Measurements from ENCODE around the gene MELTF.

Gene MELTF

DNA sequence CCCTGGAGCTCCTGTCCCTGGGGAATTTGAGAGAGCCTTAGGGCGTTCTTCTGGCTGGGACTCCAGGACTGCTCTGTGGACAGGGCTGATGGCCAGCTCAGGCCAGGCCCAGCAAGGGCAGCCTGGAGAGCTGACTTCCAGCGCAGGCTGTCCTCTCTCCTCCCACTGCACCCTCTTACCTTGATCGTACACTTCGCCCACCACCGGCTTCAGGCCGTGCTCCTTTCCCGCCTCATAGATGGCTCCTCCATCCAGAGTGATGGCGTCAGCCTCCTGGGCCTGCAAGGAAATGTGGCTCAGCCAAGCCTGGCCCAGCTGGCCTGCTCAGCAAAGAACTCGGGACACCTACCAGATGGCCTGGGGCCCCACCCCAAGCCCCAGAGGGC is 3.1 kb downstream of the MELTF start:
- no peak for DNase-seq

DNA sequence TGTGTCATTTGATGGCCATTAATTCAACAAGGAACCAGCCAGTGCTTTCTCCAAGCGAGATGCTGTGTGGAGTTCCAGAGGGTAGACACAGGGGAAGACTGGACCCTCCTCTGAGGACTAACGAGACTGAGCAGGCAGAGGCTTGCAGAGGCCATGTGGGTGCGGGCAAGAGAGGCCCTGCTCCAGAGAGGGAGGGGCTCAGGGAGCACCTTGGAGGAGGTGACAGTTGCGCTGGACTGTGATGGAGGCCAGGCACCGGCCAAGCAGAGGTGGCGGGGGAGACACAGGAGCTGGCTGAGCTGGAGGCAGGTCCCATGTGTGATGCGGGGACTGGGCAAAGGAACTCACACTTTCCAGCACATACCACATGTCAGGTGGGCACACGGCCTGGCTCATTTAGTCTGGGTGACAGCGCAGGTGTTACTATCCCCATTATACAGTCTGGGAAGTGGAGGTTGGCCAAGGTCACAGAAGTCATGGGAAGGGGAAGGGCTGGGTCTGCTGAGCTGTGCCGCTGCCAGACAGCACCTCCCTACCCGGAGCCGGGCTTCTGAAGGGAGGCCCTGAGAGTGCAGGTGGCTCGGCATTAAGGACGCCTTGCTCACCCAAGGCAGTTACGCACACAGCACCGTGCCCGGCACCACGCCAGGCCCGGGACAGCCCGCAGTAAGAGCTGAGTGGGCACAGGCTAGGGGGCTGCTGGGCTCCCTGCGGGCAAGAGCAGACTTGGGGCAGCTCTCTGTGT is 3.7 kb downstream of the MELTF start:
- DNase-seq: no peak

- DNase-seq: no peak
Observed at GRCh38 chr3:197024881-197025735, 4.5 kb downstream of the MELTF start.

DNA sequence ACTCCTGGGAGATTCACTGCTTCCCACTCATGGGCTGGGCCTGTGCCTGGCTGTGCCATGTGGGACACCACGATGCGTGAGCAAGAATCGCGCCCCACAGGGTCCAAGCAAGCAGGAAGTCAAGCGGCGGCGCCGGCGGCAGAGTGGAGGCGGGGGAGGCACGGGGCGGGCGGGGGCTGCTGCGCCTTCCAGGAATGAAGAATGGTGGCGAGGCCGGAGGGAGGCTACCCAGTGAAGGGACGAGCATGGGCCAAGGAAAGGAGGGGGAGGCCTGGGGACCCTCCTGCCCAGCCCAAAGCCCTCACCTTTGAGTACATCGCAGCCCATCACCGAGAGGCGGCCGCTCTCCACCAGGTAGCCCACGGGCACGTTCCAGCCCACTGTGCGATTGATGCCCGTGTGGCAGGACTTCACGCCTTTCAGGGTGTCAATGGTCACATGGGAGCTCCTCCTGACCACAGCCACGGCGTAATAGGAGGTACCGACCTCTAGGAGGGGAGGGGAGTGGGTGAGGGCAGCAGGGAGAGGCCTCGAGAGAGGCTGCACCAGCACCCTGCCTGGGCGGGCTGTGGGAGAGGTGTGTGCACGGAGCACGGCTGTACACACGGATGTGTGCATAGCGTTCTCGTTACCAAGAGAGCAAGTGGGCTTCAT is 5.5 kb downstream of the MELTF start:
- peak in 1 of 2 donors; percentile 28 for DNase-seq

GRCh38 chr3:197023241-197023997 is 6.2 kb downstream of the MELTF start:
- DNase-seq: peak; percentile 20 to 45

DNA sequence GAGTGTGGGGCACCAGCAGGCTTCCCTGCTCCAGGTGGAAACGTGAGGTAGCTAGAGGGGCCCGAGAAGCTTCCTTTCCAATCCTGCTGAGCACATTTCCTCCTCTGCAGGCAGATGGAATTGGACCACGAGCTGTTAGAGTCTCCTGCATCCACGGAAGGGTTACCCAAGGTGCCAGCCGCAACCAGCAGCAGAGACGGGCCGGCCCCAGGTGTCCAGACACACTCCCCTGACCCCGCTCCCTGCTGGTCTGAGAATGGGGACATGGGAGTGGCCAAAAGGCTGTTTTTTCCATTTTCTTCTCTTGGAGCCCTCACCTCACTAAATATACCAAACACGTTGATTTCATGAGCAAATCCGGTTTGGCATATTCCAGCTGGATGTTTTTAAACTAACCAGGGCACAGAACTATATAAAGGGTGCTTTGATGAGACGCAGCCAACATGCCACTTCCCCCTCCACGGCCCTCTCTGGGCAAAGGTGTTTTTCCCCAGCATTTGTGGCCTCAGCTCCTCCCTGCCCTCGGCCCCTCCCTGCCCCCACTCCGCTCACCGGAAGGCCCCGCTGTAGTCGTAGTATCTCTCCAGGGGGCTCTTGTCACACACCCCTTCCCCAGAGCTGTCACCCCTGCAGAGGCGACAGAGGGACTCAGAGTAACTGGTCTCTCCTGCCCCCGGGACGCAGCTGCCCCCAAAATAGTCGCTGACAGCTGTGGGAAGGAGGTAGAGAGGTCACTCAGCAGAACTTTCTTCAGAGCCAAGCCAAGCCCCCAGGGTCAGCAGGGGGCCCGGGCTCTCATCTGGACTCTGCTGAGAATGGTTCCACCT is 7.0 kb downstream of the MELTF start:
- DNase-seq: no peak

DNA sequence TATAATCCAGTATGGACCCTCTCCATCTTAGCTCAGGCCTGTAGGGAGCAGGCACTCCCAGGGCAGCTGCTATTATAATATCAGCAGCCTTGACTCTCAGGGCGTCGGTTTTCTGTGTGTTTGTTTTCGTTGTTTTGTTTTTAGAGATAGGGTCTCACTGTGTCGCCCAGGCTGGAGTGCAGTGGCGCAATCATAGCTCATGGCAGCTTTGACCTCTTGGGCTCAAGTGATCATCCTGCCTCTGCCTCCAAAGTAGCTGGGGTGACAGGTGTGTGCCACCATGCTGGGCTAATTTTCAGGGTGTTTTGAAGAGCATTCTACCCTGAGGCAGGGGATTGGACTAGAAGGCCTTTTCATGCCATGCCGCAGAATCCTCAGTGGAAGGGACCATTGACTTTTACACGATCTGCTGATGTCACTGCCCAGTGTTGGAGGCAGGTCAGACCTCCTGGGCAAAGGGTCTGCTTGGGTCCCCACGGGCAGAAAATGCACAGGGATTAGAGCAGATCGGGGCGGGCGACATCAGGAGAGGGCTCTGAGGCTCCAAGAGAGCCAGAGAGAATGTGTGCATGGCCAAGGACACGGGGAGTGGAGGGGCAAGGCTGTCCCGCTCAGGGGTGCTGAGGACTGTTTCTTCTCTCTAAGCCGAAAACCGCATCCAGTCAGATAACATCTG is 7.8 kb downstream of the MELTF start:
- no peak for DNase-seq

- DNase-seq: no peak
Observed at GRCh38 chr3:197021231-197021630, 8.4 kb downstream of the MELTF start.

- DNase-seq: no peak
Observed at GRCh38 chr3:197019535-197019934, 10.1 kb downstream of the MELTF start.

- DNase-seq: no peak
Observed at GRCh38 chr3:197019021-197019420, 10.6 kb downstream of the MELTF start.

- no peak for DNase-seq
Observed at GRCh38 chr3:197017003-197017402, 12.6 kb downstream of the MELTF start.

DNA sequence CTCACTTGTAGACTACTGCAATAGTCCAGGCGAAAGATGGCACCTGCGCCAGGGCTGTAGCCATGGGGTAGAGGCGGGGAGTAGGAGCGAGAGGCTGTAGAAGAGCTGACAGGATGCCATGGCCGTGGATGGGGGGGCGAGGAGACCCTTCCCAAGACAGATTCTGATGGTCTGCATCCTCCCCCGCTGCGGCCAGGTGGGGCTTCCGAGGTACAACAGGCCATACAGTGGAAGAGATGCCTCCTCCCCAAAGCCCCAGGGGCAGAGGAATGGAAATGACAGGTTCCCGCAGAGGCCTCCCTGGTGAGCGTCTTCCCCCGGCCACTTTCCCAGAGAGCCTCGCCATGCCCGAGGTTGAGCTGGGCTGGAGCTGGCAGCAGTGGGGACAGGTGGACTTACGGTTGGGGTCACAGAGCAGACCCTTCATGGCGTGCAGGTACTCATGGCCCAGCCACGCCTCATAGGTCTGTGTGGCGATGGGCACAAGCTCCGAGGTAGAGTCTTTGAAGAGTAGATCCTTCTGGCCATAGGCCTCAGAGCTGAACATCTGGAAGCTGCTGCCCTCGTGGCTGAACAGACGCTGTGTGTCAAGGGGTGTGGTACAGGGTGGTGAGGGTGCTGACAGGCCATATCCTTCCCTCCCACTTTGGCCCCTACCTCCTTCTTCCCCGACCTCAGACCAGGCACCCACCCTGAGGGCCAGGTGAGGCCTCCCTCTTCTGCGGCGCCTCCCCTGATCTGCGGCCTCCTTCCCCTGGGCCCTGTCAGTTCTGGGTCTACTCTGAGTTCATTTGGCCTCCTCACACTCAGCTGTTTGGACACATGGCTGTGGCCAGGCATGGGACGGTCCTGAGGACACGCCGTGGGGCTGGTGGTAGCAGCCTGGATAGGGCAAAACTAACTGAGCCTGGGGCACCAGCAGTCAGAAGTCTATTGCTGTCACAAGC is 13.6 kb downstream of the MELTF start:
- no peak for DNase-seq

- DNase-seq: peak in 1 of 2 donors; percentile 14
Observed at GRCh38 chr3:197014942-197015575, 14.6 kb downstream of the MELTF start.

GRCh38 chr3:197014024-197014423 is 15.6 kb downstream of the MELTF start:
- DNase-seq: no peak

- no peak for DNase-seq
Observed at GRCh38 chr3:197012540-197012883, 17.1 kb downstream of the MELTF start.

DNA sequence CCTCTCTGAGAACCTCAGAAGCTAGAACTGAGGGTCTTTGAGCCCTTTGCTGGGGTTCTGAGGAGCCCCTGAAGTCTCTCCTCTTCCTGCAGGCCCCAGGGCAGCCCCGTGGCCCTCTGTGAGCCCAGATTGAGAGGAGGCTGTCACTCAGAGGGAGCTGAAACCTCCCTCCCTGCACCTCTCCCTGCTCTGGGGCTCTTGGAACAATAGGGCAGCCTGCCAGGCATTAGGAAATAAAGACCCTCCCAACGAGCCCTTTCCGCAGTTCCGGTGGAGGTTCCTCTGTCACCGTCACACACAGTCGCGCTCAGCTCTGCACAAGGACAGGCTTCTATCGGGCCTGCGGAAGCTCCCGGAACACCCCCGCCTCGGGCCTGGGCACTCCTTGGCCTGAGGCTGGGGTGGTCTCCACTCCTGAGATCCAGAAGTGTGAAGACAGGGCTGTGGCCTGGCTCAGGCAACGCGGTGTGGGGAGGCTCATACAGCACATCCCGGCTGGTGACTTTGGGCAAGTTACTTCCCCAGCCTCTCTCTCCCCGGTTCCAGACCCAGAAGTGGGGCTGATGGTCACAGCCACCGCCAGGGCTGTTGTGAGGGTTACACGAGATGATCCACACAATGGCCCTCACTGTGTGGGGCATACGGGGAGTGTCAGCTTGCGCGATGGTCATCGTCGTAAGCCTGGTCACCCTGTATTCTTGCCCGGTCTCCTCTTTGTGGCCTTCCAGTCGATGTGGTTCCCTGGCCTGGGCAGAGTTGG is 17.7 kb downstream of the MELTF start:
- no peak for DNase-seq

DNA sequence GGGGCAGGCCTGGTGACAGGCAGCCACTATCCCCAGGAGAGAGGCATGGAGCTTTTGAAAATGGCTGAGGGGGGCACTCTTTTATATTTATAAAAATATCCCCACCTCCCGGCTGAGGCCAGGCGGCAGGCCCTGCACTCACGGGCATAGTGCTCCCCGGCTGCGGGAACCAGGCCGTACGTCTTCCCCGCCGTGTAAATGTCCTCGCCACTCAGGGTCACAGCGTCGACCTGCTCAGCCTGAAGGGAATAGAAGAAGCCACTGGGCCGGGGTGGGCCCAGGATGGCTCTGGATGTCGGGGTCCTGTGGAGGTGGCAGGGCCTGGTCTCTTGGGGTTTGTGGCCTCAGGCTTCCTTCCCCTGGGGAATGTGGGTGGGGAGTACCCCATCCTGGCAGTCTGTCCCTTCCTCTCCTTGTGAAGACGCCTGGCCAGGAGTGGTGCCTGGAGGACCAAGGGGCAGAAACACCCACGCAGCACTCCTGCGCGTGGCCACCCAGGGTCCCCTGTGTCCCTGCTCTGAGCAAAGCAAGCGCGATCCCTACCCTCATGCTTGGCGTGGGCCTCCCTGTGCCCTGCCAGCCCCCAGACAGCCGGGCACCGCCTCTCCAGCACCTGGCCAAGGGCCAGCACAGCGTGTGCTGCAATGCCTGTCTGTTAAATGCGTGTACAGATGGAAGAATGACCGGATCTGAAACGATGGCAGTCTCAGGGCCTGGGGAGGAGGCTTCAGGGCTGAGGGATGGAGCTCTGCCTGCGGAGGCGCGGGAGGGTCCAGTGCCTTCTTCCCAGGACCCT is 18.9 kb downstream of the MELTF start:
- no peak for DNase-seq

DNA sequence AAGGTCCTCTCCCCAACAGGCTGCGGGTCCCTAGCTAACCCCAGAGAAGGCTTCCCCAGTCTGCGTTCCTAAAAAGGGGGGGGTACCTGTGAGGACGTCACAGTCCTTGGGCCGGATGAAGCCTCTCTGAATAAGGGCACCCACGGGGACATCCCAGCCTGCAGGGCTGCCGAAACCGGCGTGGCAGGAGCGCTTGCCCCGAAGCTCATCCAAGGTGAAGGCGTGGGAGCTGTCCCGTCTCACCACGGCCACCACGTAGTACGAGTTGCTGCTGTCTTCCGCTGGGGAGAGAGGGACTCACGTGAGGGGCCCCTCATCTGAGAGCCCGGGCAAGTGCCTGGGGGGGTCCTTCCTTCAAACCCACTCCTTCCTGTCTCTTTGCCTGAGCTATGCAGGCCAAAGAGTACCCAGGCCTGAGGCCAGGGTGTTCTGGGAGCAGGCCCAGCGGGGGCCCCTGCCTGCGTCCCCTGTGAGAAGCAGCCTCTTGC is 20.0 kb downstream of the MELTF start:
- DNase-seq: no peak

Data from inflammatory macrophage (primary cell).